HG02588 (cell line): ENCODE data around the gene SLC44A5.
"Not testable (repeated sequence)": the region's sequence is repeated elsewhere in the genome, so short reads cannot be mapped to it uniquely, and the experiment has no call there.

Experiments used
- ATAC-seq: cut with Tn5 transposase; IDR thresholded peaks from one replicate; pipeline ENCODE4 v1.9.1; 2021; ENCODE audit warnings: mild to moderate bottlenecking, moderate library complexity; ENCODE audit not compliant: unreplicated experiment

Gene SLC44A5

GRCh38 chr1:75375476-75376447, 235.2 kb downstream of the SLC44A5 start:
- ATAC-seq = not testable (repeated sequence)

GRCh38 chr1:75373542-75374159, 237.3 kb downstream of the SLC44A5 start:
- ATAC-seq = no peak

GRCh38 chr1:75366595-75366994, 244.3 kb downstream of the SLC44A5 start:
- no peak for ATAC-seq

- ATAC-seq = no peak
Measured at GRCh38 chr1:75361260-75361659, 249.7 kb downstream of the SLC44A5 start.

- not testable (repeated sequence) for ATAC-seq
Measured at GRCh38 chr1:75354267-75354666, 256.6 kb downstream of the SLC44A5 start.

GRCh38 chr1:75353051-75353450, 257.9 kb downstream of the SLC44A5 start:
- ATAC-seq = no peak

GRCh38 chr1:75345538-75346292, 265.2 kb downstream of the SLC44A5 start:
- ATAC-seq = no peak

- no peak for ATAC-seq
Measured at GRCh38 chr1:75342786-75343185, 268.1 kb downstream of the SLC44A5 start.

- peak; percentile 52 for ATAC-seq
Measured at GRCh38 chr1:75341537-75341936, 269.4 kb downstream of the SLC44A5 start.

GRCh38 chr1:75338616-75339483, 272.1 kb downstream of the SLC44A5 start:
- ATAC-seq = peak; percentile 92

GRCh38 chr1:75334876-75335389, 276.0 kb downstream of the SLC44A5 start:
- ATAC-seq = no peak

- no peak for ATAC-seq
Measured at GRCh38 chr1:75330624-75331023, 280.3 kb downstream of the SLC44A5 start.

GRCh38 chr1:75328691-75329090, 282.2 kb downstream of the SLC44A5 start:
- ATAC-seq = no peak

- no peak for ATAC-seq
Measured at GRCh38 chr1:75327395-75327794, 283.5 kb downstream of the SLC44A5 start.

- ATAC-seq = no peak
Measured at GRCh38 chr1:75317976-75318375, 292.9 kb downstream of the SLC44A5 start.

- no peak for ATAC-seq
Measured at GRCh38 chr1:75316230-75316629, 294.7 kb downstream of the SLC44A5 start.

GRCh38 chr1:75312620-75313019, 298.3 kb downstream of the SLC44A5 start:
- no peak for ATAC-seq

GRCh38 chr1:75310067-75310466, 300.8 kb downstream of the SLC44A5 start:
- no peak for ATAC-seq

GRCh38 chr1:75308365-75308764, 302.5 kb downstream of the SLC44A5 start:
- ATAC-seq = no peak

GRCh38 chr1:75305061-75305460, 305.9 kb downstream of the SLC44A5 start:
- ATAC-seq = no peak
